ENCODE data around the gene CLIC6.

GRCh38 chr21:34698270-34699015 lies 29.6 kb downstream of the CLIC6 start:
- TF ChIP-seq, protein P1, sequence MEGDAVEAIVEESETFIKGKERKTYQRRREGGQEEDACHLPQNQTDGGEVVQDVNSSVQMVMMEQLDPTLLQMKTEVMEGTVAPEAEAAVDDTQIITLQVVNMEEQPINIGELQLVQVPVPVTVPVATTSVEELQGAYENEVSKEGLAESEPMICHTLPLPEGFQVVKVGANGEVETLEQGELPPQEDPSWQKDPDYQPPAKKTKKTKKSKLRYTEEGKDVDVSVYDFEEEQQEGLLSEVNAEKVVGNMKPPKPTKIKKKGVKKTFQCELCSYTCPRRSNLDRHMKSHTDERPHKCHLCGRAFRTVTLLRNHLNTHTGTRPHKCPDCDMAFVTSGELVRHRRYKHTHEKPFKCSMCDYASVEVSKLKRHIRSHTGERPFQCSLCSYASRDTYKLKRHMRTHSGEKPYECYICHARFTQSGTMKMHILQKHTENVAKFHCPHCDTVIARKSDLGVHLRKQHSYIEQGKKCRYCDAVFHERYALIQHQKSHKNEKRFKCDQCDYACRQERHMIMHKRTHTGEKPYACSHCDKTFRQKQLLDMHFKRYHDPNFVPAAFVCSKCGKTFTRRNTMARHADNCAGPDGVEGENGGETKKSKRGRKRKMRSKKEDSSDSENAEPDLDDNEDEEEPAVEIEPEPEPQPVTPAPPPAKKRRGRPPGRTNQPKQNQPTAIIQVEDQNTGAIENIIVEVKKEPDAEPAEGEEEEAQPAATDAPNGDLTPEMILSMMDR (conservative IDR thresholded peaks at IDR 0.05; ENCODE audit: low read length), result no peak
- TF ChIP-seq EZH2phosphoT487 (IDR thresholded peaks at IDR 0.05; ENCODE audit: borderline replicate concordance, low read depth, low read length), result no peak

Data from OCI-LY7 (cell line).